Activated T-helper 2 cell treated with anti-CD3 and anti-CD28 coated beads, Interferon-gamma antibody, Interleukin-2, Interleukin-4, amounts not matched to agents 10 μg/mL and 5 μg/mL and 100 μg/mL, durations not matched to agents 14 hours and 24 hours and 36 hours (primary cell): ENCODE measurements around the gene OPA3. TPM values are rescaled to one million over a fixed set of nuclear protein-coding genes. Genes with fewer than 3 reads are reported as not detected.
A peak's percentile ranks its signal among the peaks of the same experiment; 100 is the strongest.

Experiments
- DNase-seq: peaks from one replicate; pipeline ENCODE4 v3.0.0; 2021; ENCODE audit warnings: low spot score
- H3K27ac Mint-ChIP-seq: one replicate; pipeline ENCODE4 v1.8.0; 2021; ENCODE audit warnings: mixed read lengths
- H3K27me3 Mint-ChIP-seq: one replicate; pipeline ENCODE4 v1.8.0; 2021; ENCODE audit warnings: low read depth, mixed read lengths
- H3K36me3 Mint-ChIP-seq: one replicate; pipeline ENCODE4 v1.8.0; 2021; ENCODE audit warnings: low read depth, mixed read lengths
- H3K4me1 Mint-ChIP-seq: one replicate; pipeline ENCODE4 v1.8.0; 2021; ENCODE audit warnings: low read depth, mixed read lengths
- H3K4me3 Mint-ChIP-seq: one replicate; pipeline ENCODE4 v1.8.0; 2021; ENCODE audit warnings: low read depth, mild to moderate bottlenecking, moderate library complexity, mixed read lengths
- H3K9me3 Mint-ChIP-seq: one replicate; pipeline ENCODE4 v1.8.0; 2021; ENCODE audit warnings: mixed read lengths
- intact Hi-C: fragments of 100-400 bp; cut with micrococcal nuclease; formaldehyde crosslinking; loops from one replicate; pipeline ENCODE4 v1.15.1; 2023
- total RNA-seq: library from RNA; stranded (reverse); gene quantifications from 2 replicates; pipeline ENCODE4 v1.2.3, GENCODE V29; 2022

Gene OPA3
- total RNA-seq, 1 donor from 2014 or later = 15.2 TPM

- H3K27me3 Mint-ChIP-seq = peaks cover 24% of the 10 kb centered on the region
- intact Hi-C loops = no loop called here
- H3K4me1 Mint-ChIP-seq = peaks cover 31% of the 10 kb centered on the region
- no peaks in the 10 kb centered on the region for H3K9me3 Mint-ChIP-seq
- no peaks in the 10 kb centered on the region for H3K36me3 Mint-ChIP-seq
- H3K27ac Mint-ChIP-seq = peak overlapping the region; percentile 33
- DNase-seq = peak; percentile 68
- H3K4me3 Mint-ChIP-seq = peak overlapping the region; percentile 30
Observed at GRCh38 chr19:45499196-45500180, 85.1 kb downstream of the OPA3 start.

DNA sequence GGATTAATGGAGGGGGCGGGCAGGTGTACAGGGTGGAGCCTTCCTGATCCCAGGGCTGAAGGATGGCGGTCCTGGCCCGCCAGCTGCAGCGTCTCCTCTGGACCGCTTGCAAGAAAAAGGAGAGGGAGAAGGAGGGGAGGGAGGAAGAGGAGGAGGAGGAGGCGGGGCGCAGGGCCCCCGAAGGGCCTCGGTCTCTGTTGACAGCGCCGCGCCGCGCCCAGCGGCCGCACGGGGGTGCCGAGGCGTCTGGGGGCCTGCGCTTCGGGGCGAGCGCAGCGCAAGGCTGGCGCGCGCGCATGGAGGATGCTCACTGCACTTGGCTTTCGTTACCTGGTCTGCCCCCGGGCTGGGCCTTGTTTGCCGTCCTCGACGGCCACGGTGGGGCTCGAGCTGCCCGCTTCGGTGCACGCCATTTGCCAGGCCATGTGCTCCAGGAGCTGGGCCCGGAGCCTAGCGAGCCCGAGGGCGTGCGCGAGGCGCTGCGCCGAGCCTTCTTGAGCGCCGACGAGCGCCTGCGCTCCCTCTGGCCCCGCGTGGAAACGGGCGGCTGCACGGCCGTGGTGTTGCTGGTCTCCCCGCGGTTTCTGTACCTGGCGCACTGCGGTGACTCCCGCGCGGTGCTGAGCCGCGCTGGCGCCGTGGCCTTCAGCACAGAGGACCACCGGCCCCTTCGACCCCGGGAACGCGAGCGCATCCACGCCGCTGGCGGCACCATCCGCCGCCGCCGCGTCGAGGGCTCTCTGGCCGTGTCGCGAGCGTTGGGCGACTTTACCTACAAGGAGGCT lies 86.0 kb downstream of the OPA3 start, which contains the start of gene PPM1N:
Gene PPM1N, plus strand, starts transcription at position 33 of the 785 bp plus-strand sequence. Its CDS starts 30 bp downstream, at position 63.
- intact Hi-C loops = no loop called here
- Mint-ChIP-seq H3K27ac (peak within 1 kb of the TSS; percentile 34), H3K4me3 (peak within 1 kb of the TSS; percentile 80)

GRCh38 chr19:45497791-45498190 lies 86.8 kb downstream of the OPA3 start:
- peaks cover 24% of the 10 kb centered on the region for H3K27me3 Mint-ChIP-seq
- no peaks in the 10 kb centered on the region for H3K9me3 Mint-ChIP-seq
- H3K4me3 Mint-ChIP-seq = peak overlapping the region; percentile 49
- no peak for DNase-seq
- no peak overlapping the region for H3K27ac Mint-ChIP-seq
- intact Hi-C loops = loop anchor here (1.0 kb wide), 1 partner anchor 9 kb away; no protein-coding TSS in a partner anchor
- H3K36me3 Mint-ChIP-seq = no peaks in the 10 kb centered on the region
- peaks cover 38% of the 10 kb centered on the region for H3K4me1 Mint-ChIP-seq

More for the DNA sequence above, 86.0 kb downstream of the OPA3 start, which contains the start of gene PPM1N:
- peaks cover 32% of the 10 kb centered on the region for H3K4me1 Mint-ChIP-seq
- H3K36me3 Mint-ChIP-seq = no peaks in the 10 kb centered on the region
- peaks cover 24% of the 10 kb centered on the region for H3K27me3 Mint-ChIP-seq
- peak; percentile 55 for DNase-seq
- H3K9me3 Mint-ChIP-seq = no peaks in the 10 kb centered on the region

GRCh38 chr19:45496349-45496953 lies 88.2 kb downstream of the OPA3 start:
- intact Hi-C loops = no loop called here
- H3K4me1 Mint-ChIP-seq = peaks cover 39% of the 10 kb centered on the region

DNA sequence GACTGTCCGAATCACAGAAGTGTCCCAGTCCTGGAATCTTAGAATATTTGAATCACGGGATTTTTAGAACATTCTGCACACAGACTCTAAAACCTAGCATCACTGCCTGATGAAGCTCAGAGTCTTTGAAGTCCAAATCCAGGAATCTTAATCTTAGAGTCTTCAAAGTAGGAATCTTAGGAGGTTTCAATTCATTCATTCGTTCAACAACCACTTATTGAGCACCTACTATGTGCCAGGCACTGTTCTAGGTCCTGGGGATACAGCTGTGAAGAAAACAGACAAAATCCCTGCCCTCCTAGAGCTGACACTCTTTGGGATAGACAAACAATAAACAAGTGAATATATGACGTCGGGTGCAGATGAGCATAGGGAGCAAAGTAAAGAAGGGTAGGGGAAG lies 89.4 kb downstream of the OPA3 start:
- Mint-ChIP-seq H3K27me3 (peaks cover 24% of the 10 kb centered on the region), H3K36me3 (no peaks in the 10 kb centered on the region), H3K9me3 (no peaks in the 10 kb centered on the region), H3K4me3 (peak overlapping the region; percentile 51), H3K4me1 (peaks cover 36% of the 10 kb centered on the region), H3K27ac (no peak overlapping the region)
- intact Hi-C loops = no loop called here
- DNase-seq = no peak

More at GRCh38 chr19:45496349-45496953, 88.2 kb downstream of the OPA3 start:
- Mint-ChIP-seq H3K4me3 (peak overlapping the region; percentile 60), H3K27me3 (peaks cover 24% of the 10 kb centered on the region), H3K27ac (no peak overlapping the region), H3K36me3 (no peaks in the 10 kb centered on the region), H3K9me3 (no peaks in the 10 kb centered on the region)
- peak; percentile 38 for DNase-seq

DNA sequence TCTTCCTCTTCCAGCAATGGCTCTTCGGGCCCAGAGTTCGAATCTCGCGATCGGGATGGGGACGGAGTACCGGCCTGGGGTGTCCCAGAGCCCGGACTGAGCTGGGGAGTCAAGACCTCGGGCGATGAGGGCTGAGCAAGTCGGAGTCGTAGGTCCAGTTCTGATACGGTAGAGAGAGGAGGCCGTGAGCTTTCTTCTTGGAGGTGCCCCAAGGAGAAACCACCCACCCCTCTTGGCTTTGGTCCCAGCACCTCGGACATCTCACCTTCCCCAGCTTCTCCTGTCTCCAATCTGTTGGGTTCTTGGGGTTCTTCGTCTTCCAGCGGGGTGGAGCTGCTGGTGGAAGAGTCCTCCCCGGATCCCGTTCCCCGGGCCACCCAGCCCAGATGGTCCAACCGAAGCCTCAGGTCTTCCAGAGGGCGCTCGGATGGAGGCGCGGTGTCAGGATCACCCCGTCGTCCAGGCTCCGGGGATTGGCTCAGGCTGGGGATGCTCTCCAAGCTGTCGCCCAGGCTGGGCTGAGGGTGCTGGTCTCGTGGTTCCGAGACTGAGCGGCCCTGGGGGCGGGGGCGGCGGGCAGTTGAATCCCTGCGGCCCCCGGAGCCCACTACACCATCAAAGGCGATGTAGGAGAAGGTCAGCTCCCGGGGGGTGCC lies 90.2 kb downstream of the OPA3 start:
- DNase-seq = no peak
- Mint-ChIP-seq H3K9me3 (no peaks in the 10 kb centered on the region), H3K27ac (no peak overlapping the region), H3K4me1 (peaks cover 32% of the 10 kb centered on the region), H3K27me3 (peaks cover 22% of the 10 kb centered on the region), H3K4me3 (no peak overlapping the region), H3K36me3 (no peaks in the 10 kb centered on the region)
- intact Hi-C loops = no loop called here

DNA sequence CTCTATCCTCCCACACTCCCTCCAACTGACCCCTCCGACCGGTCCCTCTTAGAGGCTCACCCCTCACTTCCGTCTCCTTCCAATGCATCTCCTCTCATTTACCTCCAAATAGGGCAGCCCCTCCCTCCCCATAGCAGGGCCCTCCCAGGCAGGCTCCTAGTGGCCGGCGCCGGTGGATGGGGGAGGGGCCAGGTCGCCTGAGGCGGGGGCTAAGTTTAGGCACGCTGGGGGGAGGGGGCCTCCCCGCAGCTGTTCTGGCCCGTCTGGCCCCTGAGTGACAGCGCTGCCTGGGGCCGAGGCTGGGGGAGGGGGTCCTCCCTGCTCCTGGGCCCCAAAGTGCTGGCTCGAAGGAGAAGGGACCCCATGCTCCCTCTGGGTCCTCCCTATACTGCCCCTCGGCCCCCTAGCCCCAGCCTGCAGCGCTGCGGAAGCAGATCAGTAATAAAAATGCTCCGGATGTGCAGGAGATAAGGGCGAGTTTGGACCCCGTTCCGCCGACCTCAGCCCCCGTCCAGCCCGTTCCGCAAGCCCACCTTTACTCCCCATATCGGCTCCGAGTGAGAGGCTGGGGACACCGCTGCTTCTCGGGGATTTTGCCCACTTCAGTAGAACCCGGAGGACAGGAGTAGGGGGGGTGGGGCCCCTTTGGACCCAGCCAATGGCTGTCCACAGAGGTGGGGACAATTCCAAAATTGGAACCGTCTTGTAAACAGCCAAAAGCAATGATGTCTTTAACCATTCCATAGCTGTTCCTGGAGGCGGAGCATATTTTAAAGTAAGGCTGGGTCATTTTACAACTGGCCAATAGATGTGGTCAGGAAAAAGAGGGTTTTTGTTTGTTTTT lies 91.8 kb downstream of the OPA3 start:
- peak overlapping the region; percentile 39 for H3K27ac Mint-ChIP-seq
- H3K4me3 Mint-ChIP-seq = peak overlapping the region; percentile 76
- peaks cover 24% of the 10 kb centered on the region for H3K4me1 Mint-ChIP-seq
- intact Hi-C loops = loop anchor here (2.0 kb wide), 1 partner anchor 66 kb away; no protein-coding TSS in a partner anchor
- peaks cover 15% of the 10 kb centered on the region for H3K27me3 Mint-ChIP-seq
- no peak for DNase-seq
- H3K36me3 Mint-ChIP-seq = no peaks in the 10 kb centered on the region
- H3K9me3 Mint-ChIP-seq = no peaks in the 10 kb centered on the region

DNA sequence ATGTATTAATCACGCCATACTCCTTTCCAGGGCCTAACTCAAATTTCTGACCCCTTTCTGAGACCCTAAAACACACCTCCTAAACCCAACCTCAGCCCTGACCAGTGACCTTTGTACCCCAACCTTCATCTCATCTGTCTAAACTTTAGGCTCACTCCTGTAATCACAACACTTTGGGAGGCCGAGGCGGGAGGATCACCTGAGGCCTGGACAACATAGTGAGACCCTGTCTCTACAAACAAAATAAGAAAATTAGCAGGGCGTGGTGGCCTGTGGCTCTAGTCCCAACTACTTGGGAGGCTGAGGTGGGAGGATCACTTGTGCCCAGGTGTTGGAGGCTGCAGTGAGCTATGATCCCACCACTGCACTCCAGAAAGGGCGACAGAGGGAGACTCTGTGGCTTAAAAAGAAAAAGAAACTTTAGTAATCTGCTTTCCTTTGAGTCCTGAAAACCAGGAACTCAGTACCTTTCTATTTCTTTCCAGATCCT lies 92.4 kb downstream of the OPA3 start:
- no peak for DNase-seq
- Mint-ChIP-seq H3K4me3 (peak overlapping the region; percentile 76), H3K27ac (no peak overlapping the region), H3K4me1 (peaks cover 20% of the 10 kb centered on the region), H3K9me3 (no peaks in the 10 kb centered on the region), H3K36me3 (no peaks in the 10 kb centered on the region), H3K27me3 (peaks cover 14% of the 10 kb centered on the region)
- intact Hi-C loops = loop anchor here (2.0 kb wide), 1 partner anchor 67 kb away; no protein-coding TSS in a partner anchor

- no peaks in the 10 kb centered on the region for H3K9me3 Mint-ChIP-seq
- H3K27me3 Mint-ChIP-seq = peaks cover 2% of the 10 kb centered on the region
- no peak for DNase-seq
- H3K36me3 Mint-ChIP-seq = no peaks in the 10 kb centered on the region
- intact Hi-C loops = no loop called here
- H3K4me1 Mint-ChIP-seq = peaks cover 21% of the 10 kb centered on the region
- H3K27ac Mint-ChIP-seq = no peak overlapping the region
- no peak overlapping the region for H3K4me3 Mint-ChIP-seq
Observed at GRCh38 chr19:45489216-45489855, 95.3 kb downstream of the OPA3 start.

DNA sequence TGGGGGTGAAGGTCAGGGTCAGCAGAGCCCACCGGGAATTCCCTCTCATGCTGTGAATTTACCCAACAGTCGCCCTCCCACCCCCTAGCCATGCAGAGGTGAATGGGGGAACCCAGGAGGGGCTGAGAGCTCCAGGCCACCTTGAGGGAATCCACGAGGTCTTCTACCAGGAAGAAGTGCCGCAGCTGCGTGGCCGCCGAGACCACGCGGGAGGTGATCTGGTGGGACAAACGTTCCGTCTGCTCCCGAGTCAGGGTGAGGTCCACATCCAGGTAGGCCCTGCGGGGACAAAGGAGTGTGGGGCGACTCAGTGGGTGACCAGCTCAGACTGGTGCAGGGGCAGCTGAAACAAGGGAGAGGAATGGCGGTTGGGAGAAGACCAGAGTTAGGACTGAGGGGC lies 95.9 kb downstream of the OPA3 start:
- intact Hi-C loops = no loop called here
- no peak for DNase-seq
- Mint-ChIP-seq H3K27ac (no peak overlapping the region), H3K4me1 (peaks cover 19% of the 10 kb centered on the region), H3K27me3 (peaks cover 2% of the 10 kb centered on the region), H3K9me3 (no peaks in the 10 kb centered on the region), H3K4me3 (no peak overlapping the region), H3K36me3 (no peaks in the 10 kb centered on the region)
